DMS53 treated with DMSO at 0.1 percent for 48 hours (cell line): ENCODE data around the gene DSG1.
"Not testable (repeated sequence)": the region's sequence is repeated elsewhere in the genome, so short reads cannot be mapped to it uniquely, and the experiment has no call there.

Experiments
- DNase-seq: peaks from one replicate; lab custom pipeline; 2025; ENCODE audit not compliant: unreplicated experiment; lab: John Stamatoyannopoulos, UW

DSG1 gene

GRCh38 chr18:31329787-31330438 is 12.0 kb downstream of the DSG1 start:
- DNase-seq, result no peak

GRCh38 chr18:31343454-31343853 is 25.5 kb downstream of the DSG1 start:
- DNase-seq, result no peak

- not testable (repeated sequence) for DNase-seq
These were observed 35.4 kb downstream of the DSG1 start for GRCh38 chr18:31353336-31353735.

GRCh38 chr18:31354990-31355389 is 37.0 kb downstream of the DSG1 start:
- no peak for DNase-seq

- DNase-seq, result no peak
These were observed 38.1 kb downstream of the DSG1 start for GRCh38 chr18:31356025-31356424.

- DNase-seq, result no peak
These were observed 46.2 kb downstream of the DSG1 start for GRCh38 chr18:31364190-31364589.

- DNase-seq, result no peak
These were observed 51.5 kb downstream of the DSG1 start for GRCh38 chr18:31369478-31369877.

- no peak for DNase-seq
These were observed 54.0 kb downstream of the DSG1 start for GRCh38 chr18:31371989-31372388.

- DNase-seq, result peak; percentile 51
These were observed 55.7 kb downstream of the DSG1 start for GRCh38 chr18:31373641-31374040.

- no peak for DNase-seq
These were observed 58.5 kb downstream of the DSG1 start, which contains the start of gene DSG4 for GRCh38 chr18:31376477-31376876. Gene DSG4 (plus strand): TSS chr18:31376777. CDS start chr18:31376912, 135 bp downstream.

GRCh38 chr18:31380912-31381311 is 63.0 kb downstream of the DSG1 start:
- DNase-seq, result no peak

- no peak for DNase-seq
These were observed 64.1 kb downstream of the DSG1 start for GRCh38 chr18:31382107-31382506.

GRCh38 chr18:31386741-31387140 is 68.8 kb downstream of the DSG1 start:
- no peak for DNase-seq

- DNase-seq, result no peak
These were observed 75.3 kb downstream of the DSG1 start for GRCh38 chr18:31393286-31393685.

- DNase-seq, result peak; percentile 71
These were observed 79.0 kb downstream of the DSG1 start for GRCh38 chr18:31396796-31397612.

- peak; percentile 7 for DNase-seq
These were observed 80.2 kb downstream of the DSG1 start for GRCh38 chr18:31398191-31398590.

GRCh38 chr18:31399306-31400032 is 81.5 kb downstream of the DSG1 start:
- DNase-seq, result peak; percentile 24

GRCh38 chr18:31401156-31402025 is 83.4 kb downstream of the DSG1 start:
- peak; percentile 62 for DNase-seq

GRCh38 chr18:31402026-31402373 is 84.0 kb downstream of the DSG1 start:
- peak; percentile 74 for DNase-seq

- no peak for DNase-seq
These were observed 85.4 kb downstream of the DSG1 start for GRCh38 chr18:31403409-31403808.
